ENCODE results near the gene RNU6-8.

Gene RNU6-8

DNA sequence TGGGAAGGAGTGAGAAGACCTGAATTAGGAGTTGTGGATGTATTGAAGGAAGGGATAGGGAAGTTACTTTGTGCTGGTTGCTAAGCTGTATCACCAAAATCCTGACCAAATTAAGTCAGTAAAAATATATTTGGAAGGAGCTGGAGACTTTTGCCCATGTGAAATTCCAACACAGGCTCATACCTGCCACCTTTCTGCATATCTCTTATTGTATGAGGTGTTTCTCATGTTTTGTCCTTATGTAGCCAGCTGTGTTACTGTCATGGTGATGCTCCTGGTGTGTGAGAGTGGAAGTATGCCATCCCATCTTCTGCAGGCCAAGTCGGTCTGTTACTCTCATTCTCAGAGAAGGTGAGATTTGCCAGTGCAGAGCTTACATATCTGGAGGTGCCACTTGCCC is 29.4 kb upstream of the RNU6-8 start:
- no peak for TF ChIP-seq FOXM1 (IDR thresholded peaks at IDR 0.05; ENCODE audit: borderline replicate concordance, low read depth)
- no peak for TF ChIP-seq TCF12 (IDR thresholded peaks at IDR 0.05; ENCODE audit: low read depth)
- no peak for TF ChIP-seq MAX (IDR thresholded peaks at IDR 0.05)
- TF ChIP-seq YY1 (IDR thresholded peaks at IDR 0.05; ENCODE audit: low read depth) = no peak
- TF ChIP-seq RAD21 (IDR thresholded peaks at IDR 0.05; ENCODE audit: low read depth) = no peak
- no peak for TF ChIP-seq USF1 (IDR thresholded peaks at IDR 0.05)
- TF ChIP-seq, protein P1, sequence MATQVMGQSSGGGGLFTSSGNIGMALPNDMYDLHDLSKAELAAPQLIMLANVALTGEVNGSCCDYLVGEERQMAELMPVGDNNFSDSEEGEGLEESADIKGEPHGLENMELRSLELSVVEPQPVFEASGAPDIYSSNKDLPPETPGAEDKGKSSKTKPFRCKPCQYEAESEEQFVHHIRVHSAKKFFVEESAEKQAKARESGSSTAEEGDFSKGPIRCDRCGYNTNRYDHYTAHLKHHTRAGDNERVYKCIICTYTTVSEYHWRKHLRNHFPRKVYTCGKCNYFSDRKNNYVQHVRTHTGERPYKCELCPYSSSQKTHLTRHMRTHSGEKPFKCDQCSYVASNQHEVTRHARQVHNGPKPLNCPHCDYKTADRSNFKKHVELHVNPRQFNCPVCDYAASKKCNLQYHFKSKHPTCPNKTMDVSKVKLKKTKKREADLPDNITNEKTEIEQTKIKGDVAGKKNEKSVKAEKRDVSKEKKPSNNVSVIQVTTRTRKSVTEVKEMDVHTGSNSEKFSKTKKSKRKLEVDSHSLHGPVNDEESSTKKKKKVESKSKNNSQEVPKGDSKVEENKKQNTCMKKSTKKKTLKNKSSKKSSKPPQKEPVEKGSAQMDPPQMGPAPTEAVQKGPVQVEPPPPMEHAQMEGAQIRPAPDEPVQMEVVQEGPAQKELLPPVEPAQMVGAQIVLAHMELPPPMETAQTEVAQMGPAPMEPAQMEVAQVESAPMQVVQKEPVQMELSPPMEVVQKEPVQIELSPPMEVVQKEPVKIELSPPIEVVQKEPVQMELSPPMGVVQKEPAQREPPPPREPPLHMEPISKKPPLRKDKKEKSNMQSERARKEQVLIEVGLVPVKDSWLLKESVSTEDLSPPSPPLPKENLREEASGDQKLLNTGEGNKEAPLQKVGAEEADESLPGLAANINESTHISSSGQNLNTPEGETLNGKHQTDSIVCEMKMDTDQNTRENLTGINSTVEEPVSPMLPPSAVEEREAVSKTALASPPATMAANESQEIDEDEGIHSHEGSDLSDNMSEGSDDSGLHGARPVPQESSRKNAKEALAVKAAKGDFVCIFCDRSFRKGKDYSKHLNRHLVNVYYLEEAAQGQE (IDR thresholded peaks at IDR 0.05; ENCODE audit: low read depth) = no peak
- no peak for TF ChIP-seq ZBTB7A (IDR thresholded peaks at IDR 0.05; ENCODE audit: low read depth)
- no peak for TF ChIP-seq NFIC (IDR thresholded peaks at IDR 0.05)
- no peak for TF ChIP-seq CREB1 (IDR thresholded peaks at IDR 0.05; ENCODE audit: low read depth)
- TF ChIP-seq EGR1 (IDR thresholded peaks at IDR 0.05) = no peak

GRCh38 chr14:32230695-32231280 is 27.7 kb upstream of the RNU6-8 start:
- TF ChIP-seq RAD21 (IDR thresholded peaks at IDR 0.05; ENCODE audit: low read depth) = no peak
- no peak for TF ChIP-seq YY1 (IDR thresholded peaks at IDR 0.05; ENCODE audit: low read depth)
- no peak for TF ChIP-seq TAF1 (IDR thresholded peaks at IDR 0.05; ENCODE audit: low read depth)
- no peak for TF ChIP-seq USF1 (IDR thresholded peaks at IDR 0.05)
- TF ChIP-seq NFIC (IDR thresholded peaks at IDR 0.05) = no peak
- no peak for TF ChIP-seq CREB1 (IDR thresholded peaks at IDR 0.05; ENCODE audit: low read depth)
- TF ChIP-seq TCF12 (IDR thresholded peaks at IDR 0.05; ENCODE audit: low read depth) = no peak
- no peak for TF ChIP-seq CEBPB (IDR thresholded peaks at IDR 0.05)

- TF ChIP-seq MAX (IDR thresholded peaks at IDR 0.05) (no peak), CEBPB (IDR thresholded peaks at IDR 0.05) (no peak), EP300 (IDR thresholded peaks at IDR 0.05; ENCODE audit: borderline replicate concordance) (no peak), EGR1 (IDR thresholded peaks at IDR 0.05) (no peak), TEAD4 (IDR thresholded peaks at IDR 0.05) (no peak), CREB1 (IDR thresholded peaks at IDR 0.05; ENCODE audit: low read depth) (no peak), NFIC (IDR thresholded peaks at IDR 0.05) (no peak), TAF1 (IDR thresholded peaks at IDR 0.05; ENCODE audit: low read depth) (no peak), FOXM1 (IDR thresholded peaks at IDR 0.05; ENCODE audit: borderline replicate concordance, low read depth) (no peak)
These were observed 27.1 kb upstream of the RNU6-8 start for GRCh38 chr14:32230181-32230580.

- TF ChIP-seq CEBPB (IDR thresholded peaks at IDR 0.05) (no peak), NFIC (IDR thresholded peaks at IDR 0.05) (no peak), USF1 (IDR thresholded peaks at IDR 0.05) (no peak), ZBTB7A (IDR thresholded peaks at IDR 0.05; ENCODE audit: low read depth) (no peak), YY1 (IDR thresholded peaks at IDR 0.05; ENCODE audit: low read depth) (no peak), TAF1 (IDR thresholded peaks at IDR 0.05; ENCODE audit: low read depth) (no peak), MAX (IDR thresholded peaks at IDR 0.05) (no peak), FOXM1 (IDR thresholded peaks at IDR 0.05; ENCODE audit: borderline replicate concordance, low read depth) (no peak), EP300 (IDR thresholded peaks at IDR 0.05; ENCODE audit: borderline replicate concordance) (no peak), TCF12 (IDR thresholded peaks at IDR 0.05; ENCODE audit: low read depth) (no peak), CREB1 (IDR thresholded peaks at IDR 0.05; ENCODE audit: low read depth) (no peak), EGR1 (IDR thresholded peaks at IDR 0.05) (no peak), TEAD4 (IDR thresholded peaks at IDR 0.05) (no peak), RAD21 (IDR thresholded peaks at IDR 0.05; ENCODE audit: low read depth) (no peak)
- TF ChIP-seq, protein P1 (IDR thresholded peaks at IDR 0.05; ENCODE audit: low read depth) = no peak
These were observed 23.0 kb upstream of the RNU6-8 start for GRCh38 chr14:32226056-32226455.

DNA sequence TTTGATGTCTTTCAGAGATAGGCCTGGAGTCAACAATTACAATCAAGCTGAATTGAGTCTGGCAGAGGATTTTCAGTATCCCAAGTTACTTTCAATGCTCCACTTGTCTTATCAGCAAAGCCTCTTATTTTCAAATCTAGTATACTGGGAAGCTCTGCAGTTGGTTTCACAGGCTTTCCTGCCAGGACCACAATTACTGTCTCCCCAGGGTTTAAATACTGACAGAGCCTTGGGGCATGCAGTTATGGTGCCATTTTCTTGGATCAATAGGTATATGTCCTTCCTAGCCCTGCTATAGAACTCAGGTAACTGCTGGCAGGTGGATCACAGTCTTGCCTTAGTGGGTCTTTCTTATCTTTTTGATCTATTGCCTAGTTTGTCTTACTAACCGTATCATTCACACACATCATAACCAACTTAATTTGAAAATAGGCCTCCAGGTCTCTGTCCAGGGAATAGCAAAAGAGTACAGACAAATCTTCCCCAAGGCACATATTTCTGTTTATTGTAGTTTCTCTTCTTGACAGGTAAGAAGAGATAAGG is 22.4 kb upstream of the RNU6-8 start:
- TF ChIP-seq CEBPB (IDR thresholded peaks at IDR 0.05) (no peak), TAF1 (IDR thresholded peaks at IDR 0.05; ENCODE audit: low read depth) (no peak), ZBTB7A (IDR thresholded peaks at IDR 0.05; ENCODE audit: low read depth) (no peak), CREB1 (IDR thresholded peaks at IDR 0.05; ENCODE audit: low read depth) (no peak), YY1 (IDR thresholded peaks at IDR 0.05; ENCODE audit: low read depth) (no peak), TEAD4 (IDR thresholded peaks at IDR 0.05) (no peak), MAX (IDR thresholded peaks at IDR 0.05) (no peak), FOXM1 (IDR thresholded peaks at IDR 0.05; ENCODE audit: borderline replicate concordance, low read depth) (no peak), NFIC (IDR thresholded peaks at IDR 0.05) (no peak), EGR1 (IDR thresholded peaks at IDR 0.05) (no peak), EP300 (IDR thresholded peaks at IDR 0.05; ENCODE audit: borderline replicate concordance) (no peak)
- TF ChIP-seq, protein P1 (IDR thresholded peaks at IDR 0.05; ENCODE audit: low read depth) = no peak
